Natural killer cell (primary cell): Measurements from ENCODE around the gene FAM180B. TPM values are rescaled to one million over a fixed set of nuclear protein-coding genes. Genes with fewer than 3 reads are reported as not detected.
A peak's percentile ranks its signal among the peaks of the same experiment; 100 is the strongest.

Experiments used
- ATAC-seq, 3 donors: fragments of 150-1000 bp in 2 of 3; fragments of 200-7000 bp in 1 of 3; cut with Tn5 transposase; 1 replicate in 1 of 3; 2 replicates in 2 of 3; pipeline ENCODE4 v1.10.0; 2021; ENCODE audit warnings: mild to moderate bottlenecking in 2 of 3, moderate library complexity in 2 of 3
- DNase-seq, 2 donors: peaks; one replicate each; pipeline versions ENCODE4 v3.0.0 to v3.0.0-alpha.2; 2013 to 2021; ENCODE audit warnings: mixed read lengths in 1 of 2
- H3K27ac ChIP-seq: one replicate; pipeline ENCODE4 v1.5.1; 2013; ENCODE audit warnings: mild to moderate bottlenecking, low read length
- H3K27me3 ChIP-seq: one replicate; pipeline ENCODE4 v1.6.1; 2013; ENCODE audit warnings: low read length; ENCODE audit not compliant: control insufficient read depth, insufficient read depth
- H3K36me3 ChIP-seq: one replicate; pipeline ENCODE4 v1.6.1; 2013; ENCODE audit warnings: low read length; ENCODE audit not compliant: control insufficient read depth, insufficient read depth
- H3K4me1 ChIP-seq: one replicate; pipeline ENCODE4 v1.6.1; 2013; ENCODE audit warnings: low read length; ENCODE audit not compliant: control insufficient read depth, insufficient read depth
- H3K4me3 ChIP-seq: one replicate; pipeline ENCODE4 v1.5.1; 2013; ENCODE audit warnings: low read length
- H3K9me3 ChIP-seq: one replicate; pipeline ENCODE4 v1.6.1; 2013; ENCODE audit warnings: low read length; ENCODE audit not compliant: control insufficient read depth, insufficient read depth
- H3K27ac Mint-ChIP-seq, 2 donors: one replicate each; pipeline ENCODE4 v1.8.0; 2022; ENCODE audit warnings: mild to moderate bottlenecking in 2 of 2, mixed read lengths in 2 of 2, moderate library complexity in 1 of 2
- H3K27me3 Mint-ChIP-seq, 2 donors: one replicate each; pipeline ENCODE4 v1.8.0; 2022; ENCODE audit warnings: low read depth in 2 of 2, mixed read lengths in 2 of 2
- H3K36me3 Mint-ChIP-seq: one replicate; pipeline ENCODE4 v1.8.0; 2022; ENCODE audit warnings: mixed read lengths
- H3K4me1 Mint-ChIP-seq, 2 donors: one replicate each; pipeline ENCODE4 v1.8.0; 2022; ENCODE audit warnings: mixed read lengths in 2 of 2
- H3K4me3 Mint-ChIP-seq: one replicate; pipeline ENCODE4 v1.8.0; 2022; ENCODE audit warnings: mild to moderate bottlenecking, moderate library complexity, mixed read lengths
- H3K9me3 Mint-ChIP-seq, 2 donors: one replicate each; pipeline ENCODE4 v1.8.0; 2022; ENCODE audit warnings: mixed read lengths in 2 of 2
- WGBS: methylation state at CpG from one replicate; pipeline ENCODE4 v1.1.7; 2013; ENCODE audit warnings: missing lambda C conversion rate; ENCODE audit not compliant: insufficient coverage; 5-methylcytosine and 5-hydroxymethylcytosine counted together
- intact Hi-C: fragments of 100-400 bp; cut with micrococcal nuclease; formaldehyde crosslinking; loops from one replicate; pipeline ENCODE4 v1.14.2; 2022
- total RNA-seq, 4 donors: library from RNA; stranded (reverse); fragments of 120-200 nt in 1 of 4; gene quantifications; one replicate each; pipeline versions ENCODE4 v1.2.3 to v1.2.4, GENCODE V29; 2013 to 2022
- TF ChIP-seq, protein P1 (sequence below): fragments of 200-600 bp; IDR thresholded peaks from one replicate; pipeline ENCODE4 v1.8.0; 2022; ENCODE audit warnings: antibody characterized with exemption

FAM180B gene, protein sequence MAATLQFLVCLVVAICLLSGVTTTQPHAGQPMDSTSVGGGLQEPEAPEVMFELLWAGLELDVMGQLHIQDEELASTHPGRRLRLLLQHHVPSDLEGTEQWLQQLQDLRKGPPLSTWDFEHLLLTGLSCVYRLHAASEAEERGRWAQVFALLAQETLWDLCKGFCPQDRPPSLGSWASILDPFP
- total RNA-seq = under 1 TPM in 1 of 3 donors, not detected in 2; 0.25 TPM
- total RNA-seq (2013) = not detected

DNA sequence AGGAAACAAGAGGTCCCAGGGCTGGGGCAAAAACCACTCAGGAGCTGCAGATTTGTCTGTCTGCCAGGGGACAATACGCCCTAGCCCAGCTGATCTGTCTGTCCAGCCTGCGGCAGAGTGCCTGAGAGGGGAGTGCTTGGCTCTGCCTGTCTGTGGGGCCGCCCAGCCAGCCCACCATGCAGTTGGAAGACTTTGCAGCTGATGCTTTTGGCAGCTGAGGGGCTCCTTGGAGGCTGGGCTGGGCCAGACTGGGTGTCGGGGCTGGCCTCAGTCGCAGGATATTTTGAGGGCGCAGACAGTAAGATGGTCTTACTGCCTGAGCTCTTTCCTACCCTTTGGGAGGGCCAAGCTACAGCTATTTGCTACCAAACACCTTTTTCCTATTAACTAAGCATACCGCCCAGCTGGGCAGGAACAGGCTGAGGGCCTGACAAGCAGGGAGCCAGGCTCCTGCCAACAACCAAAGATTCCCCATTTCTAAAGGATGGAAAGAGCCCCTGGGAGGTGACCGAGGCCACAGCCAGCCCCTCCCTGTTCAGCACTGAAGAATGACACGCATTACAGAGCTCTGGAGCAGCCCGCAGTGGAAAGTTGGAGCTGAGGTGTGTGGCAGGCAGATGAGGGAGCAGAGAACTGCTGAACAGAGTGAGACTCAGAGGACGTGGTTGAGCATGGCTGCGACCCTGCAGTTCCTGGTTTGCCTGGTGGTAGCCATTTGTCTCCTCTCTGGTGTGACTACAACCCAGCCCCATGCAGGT lies at the start of gene FAM180B:
Gene FAM180B (plus strand): TSS at position 581 of the 758 bp plus-strand sequence. CDS start 91 bp downstream, at position 672.
- no peak within 1 kb of the TSS for H3K27ac Mint-ChIP-seq
- 85% methylated on average over 12 of the region's 12 CpGs for WGBS
- H3K4me3 Mint-ChIP-seq = no peak within 1 kb of the TSS

DNA sequence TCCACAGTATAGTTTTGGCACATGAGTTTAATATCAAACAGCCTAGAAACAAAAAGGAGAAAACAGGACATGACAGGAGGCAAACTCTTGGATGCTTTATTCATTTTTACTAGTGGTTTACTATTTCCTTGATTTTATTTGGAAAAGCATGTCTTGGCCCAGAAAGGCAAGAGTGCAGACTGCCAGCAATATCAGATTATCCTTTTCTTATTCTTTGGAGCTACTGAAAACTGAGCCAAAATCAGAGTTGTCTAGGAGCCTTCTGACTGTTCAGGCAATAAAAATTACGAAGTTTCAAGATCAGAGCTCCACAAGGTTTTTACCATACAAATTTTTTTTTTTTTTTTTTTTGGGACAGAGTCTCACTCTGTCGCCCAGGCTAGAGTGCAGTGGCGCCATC lies 49.6 kb upstream of the FAM180B start:
- Histone ChIP-seq H3K27me3 (no peaks in the 10 kb centered on the region), H3K9me3 (no peaks in the 10 kb centered on the region), H3K4me3 (no peak overlapping the region), H3K27ac (no peak overlapping the region), H3K4me1 (peaks cover 34% of the 10 kb centered on the region), H3K36me3 (peaks cover 2% of the 10 kb centered on the region)
- no peaks in the 10 kb centered on the region for H3K27me3 Mint-ChIP-seq
- no peak overlapping the region for H3K4me3 Mint-ChIP-seq
- ATAC-seq (no peak), DNase-seq (no peak)
- no peaks in the 10 kb centered on the region for H3K36me3 Mint-ChIP-seq
- H3K4me1 Mint-ChIP-seq = peaks cover 43 to 59% of the 10 kb centered on the region in 2 donors
- intact Hi-C loops = no loop called here
- H3K9me3 Mint-ChIP-seq = no peaks in the 10 kb centered on the region
- WGBS = 100% methylated on average over 1 of the region's 3 CpGs
- TF ChIP-seq, protein P1, sequence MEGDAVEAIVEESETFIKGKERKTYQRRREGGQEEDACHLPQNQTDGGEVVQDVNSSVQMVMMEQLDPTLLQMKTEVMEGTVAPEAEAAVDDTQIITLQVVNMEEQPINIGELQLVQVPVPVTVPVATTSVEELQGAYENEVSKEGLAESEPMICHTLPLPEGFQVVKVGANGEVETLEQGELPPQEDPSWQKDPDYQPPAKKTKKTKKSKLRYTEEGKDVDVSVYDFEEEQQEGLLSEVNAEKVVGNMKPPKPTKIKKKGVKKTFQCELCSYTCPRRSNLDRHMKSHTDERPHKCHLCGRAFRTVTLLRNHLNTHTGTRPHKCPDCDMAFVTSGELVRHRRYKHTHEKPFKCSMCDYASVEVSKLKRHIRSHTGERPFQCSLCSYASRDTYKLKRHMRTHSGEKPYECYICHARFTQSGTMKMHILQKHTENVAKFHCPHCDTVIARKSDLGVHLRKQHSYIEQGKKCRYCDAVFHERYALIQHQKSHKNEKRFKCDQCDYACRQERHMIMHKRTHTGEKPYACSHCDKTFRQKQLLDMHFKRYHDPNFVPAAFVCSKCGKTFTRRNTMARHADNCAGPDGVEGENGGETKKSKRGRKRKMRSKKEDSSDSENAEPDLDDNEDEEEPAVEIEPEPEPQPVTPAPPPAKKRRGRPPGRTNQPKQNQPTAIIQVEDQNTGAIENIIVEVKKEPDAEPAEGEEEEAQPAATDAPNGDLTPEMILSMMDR = no peak
- H3K27ac Mint-ChIP-seq = no peak overlapping the region

More for the DNA sequence above, at the start of gene FAM180B:
- ATAC-seq (no peak), DNase-seq (no peak)
- Mint-ChIP-seq H3K27me3 (no peaks in the 10 kb centered on the region), H3K36me3 (no peaks in the 10 kb centered on the region), H3K4me1 (peaks cover 0 to 7% of the 10 kb centered on the region in 2 donors), H3K9me3 (no peaks in the 10 kb centered on the region)
- Histone ChIP-seq H3K27ac (no peak within 1 kb of the TSS), H3K4me3 (no peak within 1 kb of the TSS), H3K36me3 (peaks cover 36% of the 10 kb centered on the region), H3K27me3 (no peaks in the 10 kb centered on the region), H3K9me3 (no peaks in the 10 kb centered on the region), H3K4me1 (peaks cover 5% of the 10 kb centered on the region)
- TF ChIP-seq, protein P1 = no peak
- intact Hi-C loops = no loop called here

DNA sequence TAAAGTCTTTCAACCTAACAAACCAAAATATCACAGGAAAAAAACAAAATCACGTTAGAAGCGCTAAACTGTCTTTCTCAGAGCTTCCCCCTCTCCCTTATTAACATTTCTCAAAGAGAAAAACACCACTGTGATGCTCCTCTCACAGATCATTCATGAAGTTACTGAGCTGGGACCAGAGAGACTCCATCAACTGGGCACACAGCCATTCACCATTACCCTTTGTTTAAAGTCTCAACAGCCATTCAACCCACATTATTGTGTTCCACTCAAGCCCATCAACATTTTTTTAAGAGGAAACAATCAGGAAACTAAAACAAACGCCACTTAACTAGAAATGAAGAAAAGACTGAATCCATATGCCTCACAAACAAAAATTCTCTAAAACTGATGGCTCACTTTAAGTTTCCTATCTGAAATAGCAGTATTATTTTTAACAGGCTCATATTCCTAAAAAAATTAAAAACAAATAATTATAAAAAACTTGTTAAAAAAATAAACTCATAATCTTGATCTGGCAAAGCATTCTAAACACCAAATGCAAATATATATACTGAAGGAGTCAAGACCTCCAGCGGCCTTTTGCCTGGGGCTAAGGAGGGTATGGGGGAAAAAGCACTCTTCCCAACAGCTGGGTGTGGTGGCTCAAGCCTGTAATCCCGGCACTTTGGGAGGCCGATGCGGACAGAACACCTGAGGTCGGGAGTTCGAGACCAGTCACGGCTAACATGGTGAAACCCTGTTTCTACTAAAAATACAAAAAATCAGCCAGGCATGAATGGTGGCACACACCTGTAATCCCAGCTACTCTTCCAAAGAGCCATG lies 47.5 kb upstream of the FAM180B start:
- ATAC-seq (no peak), DNase-seq (no peak)
- H3K4me1 ChIP-seq = peaks cover 45% of the 10 kb centered on the region
- H3K9me3 Mint-ChIP-seq = no peaks in the 10 kb centered on the region
- 82% methylated on average over 10 of the region's 10 CpGs for WGBS
- H3K36me3 ChIP-seq = peaks cover 2% of the 10 kb centered on the region
- no peaks in the 10 kb centered on the region for H3K36me3 Mint-ChIP-seq
- no peaks in the 10 kb centered on the region for H3K27me3 Mint-ChIP-seq
- intact Hi-C loops = no loop called here
- TF ChIP-seq, protein P1 = no peak
- no peaks in the 10 kb centered on the region for H3K27me3 ChIP-seq
- H3K4me3 Mint-ChIP-seq = no peak overlapping the region
- no peak overlapping the region for H3K4me3 ChIP-seq
- H3K27ac ChIP-seq = no peak overlapping the region
- peaks cover 37 to 50% of the 10 kb centered on the region in 2 donors for H3K4me1 Mint-ChIP-seq
- H3K9me3 ChIP-seq = no peaks in the 10 kb centered on the region
- peak overlapping the region; percentile 83 to 85 for H3K27ac Mint-ChIP-seq
